K562 (cell line): ENCODE results near the gene SSBP2. TPM values are rescaled to one million over a fixed set of nuclear protein-coding genes. Genes with fewer than 3 reads are reported as not detected.

Experiments
- ATAC-seq: fragments of 200-7000 bp; cut with Tn5 transposase; 3 replicates; pipeline ENCODE4 v1.9.1; 2020; ENCODE audit warnings: moderate library complexity
- BruUV-seq: library from RNA; stranded (reverse); fragments of 400-500 nt; replicated peaks from 2 replicates; lab custom pipeline; 2021; lab: Mats Ljungman, UMichigan
- CTCF ChIA-PET: fragments of 300-600 bp; formaldehyde crosslinking; extraction: SDS; loops from one replicate; lab custom pipeline; 2021; ENCODE audit warnings: low intra/inter-chr PET ratio; lab: Yijun Ruan, JAX
- POLR2A ChIA-PET: fragments of 300-600, 350-650 bp; sonication (Branson Sonifier 250); formaldehyde crosslinking; extraction: SDS; loops from one replicate; lab custom pipeline; 2021; ENCODE audit warnings: antibody characterized with exemption, inconsistent platforms; lab: Yijun Ruan, JAX
- DNase-seq, 4 experiments: peaks; one replicate each; pipeline versions ENCODE4 v3.0.0 to v3.0.0-alpha.2; 2011 to 2018; ENCODE audit warnings: low spot score in 3 of 4, mixed read lengths in 3 of 4; ENCODE audit errors: extremely low read depth in 1 of 4
- FAIRE-seq: peaks from 2 replicates; lab custom pipeline; 2011; peaks lifted over from hg19 to GRCh38; lab: Jason Lieb, UNC
- H2AFZ ChIP-seq: 2 replicates; pipeline ENCODE4 v1.6.0; 2011; ENCODE audit warnings: low read depth, low read length, control low read depth, inconsistent platforms
- H3K27ac ChIP-seq: fragments of 200-600 bp; 3 replicates; pipeline ENCODE4 v1.8.0; 2011; ENCODE audit warnings: low read depth, mild to moderate bottlenecking, control low read depth, inconsistent platforms, low read length, moderate library complexity, mixed read lengths; ENCODE audit errors: extremely low read depth
- H3K27me3 ChIP-seq, 2 experiments: fragments of 300-600 bp in 1 of 2; 2 replicates in 1 of 2; 3 replicates in 1 of 2; pipeline versions ENCODE4 v1.6.0 to v1.8.0; 2011; ENCODE audit warnings: inconsistent platforms in 2 of 2, low read length in 2 of 2, mild to moderate bottlenecking in 1 of 2, mixed read lengths in 1 of 2, moderate library complexity in 1 of 2; ENCODE audit not compliant: control insufficient read depth in 2 of 2, insufficient read depth in 2 of 2
- H3K36me3 ChIP-seq: fragments of 300-600 bp; 3 replicates; pipeline ENCODE4 v1.8.0; 2011; ENCODE audit warnings: mild to moderate bottlenecking, low read length, inconsistent platforms; ENCODE audit not compliant: control insufficient read depth, insufficient read depth
- H3K4me1 ChIP-seq, 2 experiments: fragments of 200-600 bp in 1 of 2; replicated peaks in 1 of 2; 2 replicates in 1 of 2; 3 replicates in 1 of 2; pipeline versions ENCODE4 v1.5.1 to v1.8.0; 2011; ENCODE audit warnings: inconsistent platforms in 2 of 2, low read length in 2 of 2, mild to moderate bottlenecking in 1 of 2, mixed read lengths in 1 of 2, moderate library complexity in 1 of 2; ENCODE audit not compliant: control insufficient read depth in 2 of 2, insufficient read depth in 2 of 2
- H3K4me2 ChIP-seq: 2 replicates; pipeline ENCODE4 v1.6.1; 2011; ENCODE audit warnings: low read length, control low read depth, inconsistent platforms, mixed read lengths; ENCODE audit not compliant: insufficient read depth
- H3K4me3 ChIP-seq: fragments of 200-600 bp; sonication (generic), shearing (Covaris generic); 2 replicates; pipeline ENCODE4 v1.5.1; 2016; ENCODE audit warnings: control low read depth, inconsistent platforms
- H3K79me2 ChIP-seq: fragments of 200-600 bp; 3 replicates; pipeline ENCODE4 v1.8.0; 2011; ENCODE audit warnings: low read length, inconsistent platforms; ENCODE audit not compliant: control insufficient read depth, insufficient read depth
- H3K9ac ChIP-seq, 2 experiments: 2 replicates each; pipeline versions ENCODE4 v1.6.0 to v1.6.1; 2011; ENCODE audit warnings: low read depth in 2 of 2, low read length in 2 of 2, control low read depth in 1 of 2, inconsistent platforms in 1 of 2, mild to moderate bottlenecking in 1 of 2, mixed read lengths in 1 of 2; ENCODE audit not compliant: insufficient read depth in 1 of 2
- H3K9me1 ChIP-seq: one replicate; pipeline ENCODE4 v1.6.0; 2011; ENCODE audit warnings: inconsistent platforms, mild to moderate bottlenecking, low read length, moderate library complexity; ENCODE audit not compliant: control insufficient read depth, insufficient read depth
- H3K9me3 ChIP-seq: replicated peaks from 2 replicates; pipeline ENCODE4 v1.5.1; 2011; ENCODE audit warnings: low read depth, low read length, inconsistent platforms; ENCODE audit not compliant: control insufficient read depth, insufficient read depth
- H4K20me1 ChIP-seq: replicated peaks from 2 replicates; pipeline ENCODE4 v1.6.1; 2011; ENCODE audit warnings: low read length, inconsistent platforms, mixed read lengths; ENCODE audit not compliant: control insufficient read depth, insufficient read depth
- BRD4 ChIP-seq: fragments of 200-600 bp; sonication (generic); IDR thresholded peaks from 2 replicates; pipeline ENCODE4 v1.6.1; 2017; ENCODE audit warnings: inconsistent platforms
- HDAC1 ChIP-seq, 2 experiments: fragments of 450-650 bp; IDR thresholded peaks; 2 replicates each; pipeline ENCODE4 v1.6.1; 2016 to 2017; ENCODE audit warnings: inconsistent platforms in 1 of 2, mild to moderate bottlenecking in 1 of 2, moderate library complexity in 1 of 2
- NCOR1 ChIP-seq: fragments of 450-650 bp; IDR thresholded peaks from 2 replicates; pipeline ENCODE4 v1.6.1; 2016; ENCODE audit warnings: mild to moderate bottlenecking, moderate library complexity
- PRPF4 ChIP-seq: fragments of 200-400 bp; formaldehyde crosslinking; IDR thresholded peaks from one replicate; pipeline ENCODE4 v1.6.1; 2017; ENCODE audit warnings: low read length, low read depth, mild to moderate bottlenecking; ENCODE audit not compliant: insufficient read depth, poor library complexity, severe bottlenecking
- SMAD3 ChIP-seq: fragments of 450-650 bp; formaldehyde crosslinking; conservative IDR thresholded peaks from 2 replicates; pipeline ENCODE4 v1.4.0; 2020; ENCODE audit warnings: mild to moderate bottlenecking
- TCFL5 ChIP-seq: fragments of 250-450 bp; sonication (Bioruptor Pico); conservative IDR thresholded peaks from 2 replicates; pipeline ENCODE4 v1.6.1; 2021; ENCODE audit warnings: mild to moderate bottlenecking, moderate library complexity, matching md5 sums
- ZKSCAN1 ChIP-seq: fragments of 150-350 bp; IDR thresholded peaks from 2 replicates; pipeline ENCODE4 v1.6.1; 2016; ENCODE audit warnings: low read depth, low read length
- ZKSCAN8 ChIP-seq: fragments of 200-800 bp; sonication (Bioruptor generic); IDR thresholded peaks from 2 replicates; pipeline ENCODE4 v1.6.1; 2016; ENCODE audit warnings: missing genetic modification characterization, missing compliant biosample characterization
- ZNF408 ChIP-seq: fragments of 250-450 bp; sonication (Bioruptor Pico); IDR thresholded peaks from 2 replicates; pipeline ENCODE4 v1.4.0; 2020; ENCODE audit warnings: low read depth, mild to moderate bottlenecking, moderate library complexity
- ZNF695 ChIP-seq: fragments of 450-650 bp; formaldehyde crosslinking; IDR thresholded peaks from 2 replicates; pipeline ENCODE4 v1.4.0; 2020; ENCODE audit warnings: mild to moderate bottlenecking, moderate library complexity
- whole genome bisulfite sequencing: fragments of 100-300 bp; shearing (Covaris generic); methylation state at CpG from one replicate; pipeline ENCODE4 v1.1.6; 2016; ENCODE audit warnings: low coverage, mixed read lengths; ENCODE audit not compliant: insufficient coverage; ENCODE audit errors: missing lambda C conversion rate; 5-methylcytosine and 5-hydroxymethylcytosine counted together
- in situ Hi-C: fragments of 300-500 bp; cut with MboI; formaldehyde crosslinking; loops from 4 replicates; pipeline ENCODE4 v1.15.0; 2018; ENCODE audit warnings: inconsistent platforms, mixed read lengths
- intact Hi-C: fragments of 100-400 bp; cut with micrococcal nuclease; formaldehyde crosslinking; loops from 2 replicates; pipeline ENCODE4 v1.14.2; 2022
- polyA plus RNA-seq, 8 experiments: library from polyadenylated mRNA; depleted of rRNA in 4 of 8; stranded (reverse) in 5 of 8; unstranded in 3 of 8; fragments of >200 nt; fragmentation: Nextera tagmentation in 2 of 8; fragmentation: Illumina TruSeq in 1 of 8; extraction: Ambion mirVana in 2 of 8; extraction: Trizol in 1 of 8; gene quantifications; 2 replicates each; pipeline versions ENCODE4 v1.2.1 to v1.2.3, GENCODE V29; 2011 to 2014; ENCODE audit warnings: inconsistent platforms in 1 of 8, missing spikeins in 1 of 8
- total RNA-seq, 7 experiments: library from RNA; depleted of rRNA in 6 of 7; stranded (reverse); fragments of >200 nt in 6 of 7; fragmentation: Illumina TruSeq in 2 of 7; extraction: Trizol in 2 of 7; gene quantifications; 2 replicates each; pipeline versions ENCODE4 v1.2.1 to v1.2.3, GENCODE V29; 2011 to 2021; ENCODE audit warnings: low replicate concordance in 1 of 7
- TF ChIP-seq, protein P1 (sequence below): fragments of 150-350 bp; conservative IDR thresholded peaks from 2 replicates; pipeline ENCODE4 v1.6.1; 2014; ENCODE audit warnings: low read length
- TF ChIP-seq, protein P2 (sequence below): sonication (generic); formaldehyde crosslinking; IDR thresholded peaks from 2 replicates; pipeline ENCODE4 v1.8.0; 2022; ENCODE audit warnings: mild to moderate bottlenecking, missing genetic modification reagents
- TF ChIP-seq, protein P3 (sequence below): fragments of 250-450 bp; sonication (Bioruptor Pico); IDR thresholded peaks from 2 replicates; pipeline ENCODE4 v1.4.0; 2020; ENCODE audit warnings: borderline replicate concordance

SSBP2 gene
- total and polyA plus RNA-seq, 9 of the 15 experiments (the other 6 are each of a cell fraction or from before 2014, with no cell fraction given): 22.3 to 133 (median 42.1) TPM

DNA sequence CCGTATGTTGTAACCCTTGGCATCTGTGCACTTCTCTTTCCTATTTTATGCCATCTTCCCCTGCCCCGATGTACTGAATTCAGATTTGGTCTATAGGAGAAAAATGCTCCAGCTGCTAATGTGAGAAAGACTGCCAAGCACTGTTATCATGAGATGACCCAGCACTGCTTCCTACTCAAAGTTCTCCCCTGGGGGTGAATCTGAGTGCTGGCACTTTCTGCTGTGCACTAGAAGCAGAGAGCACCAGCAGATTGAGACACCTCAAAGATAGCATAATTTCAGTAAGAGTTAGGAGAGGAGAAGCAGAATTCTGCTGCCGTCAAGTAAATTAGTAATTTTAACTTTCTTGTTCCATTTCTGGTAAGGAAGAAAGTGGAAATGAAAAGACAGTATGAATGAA is 264.2 kb downstream of the SSBP2 start:
- POLR2A ChIA-PET: no interaction called here
- Histone ChIP-seq H3K27ac (no peak overlapping the region), H4K20me1 (no peaks in the 10 kb centered on the region), H3K36me3 (no peaks in the 10 kb centered on the region), H3K4me3 (no peak overlapping the region), H3K79me2 (no peaks in the 10 kb centered on the region), H3K4me2 (no peak overlapping the region), H3K27me3 (no peaks in the 10 kb centered on the region), H3K9me1 (no peaks in the 10 kb centered on the region), H2AFZ (no peak overlapping the region), H3K9me3 (no peaks in the 10 kb centered on the region), H3K9ac (no peak overlapping the region), H3K4me1 (no peaks in the 10 kb centered on the region)
- CTCF ChIA-PET: no interaction called here
- ATAC-seq: peak; percentile 42; the same call in 1 of the 3 replicates
- DNase-seq: peak in 1 of 4 experiments; percentile 5
- intact Hi-C loops (no loop called here), in situ Hi-C loops (no loop called here)
- TF ChIP-seq ZNF695 (CRISPR knock-in tag) (no peak), ZNF408 (no peak), ZKSCAN8 (no peak), TCFL5 (CRISPR knock-in tag) (no peak), ZKSCAN1 (no peak), BRD4 (no peak), SMAD3 (CRISPR knock-in tag) (no peak), HDAC1 (IDR thresholded peaks at IDR 0.05) (no peak), NCOR1 (no peak), PRPF4 (no peak)
- TF ChIP-seq, protein P1, sequence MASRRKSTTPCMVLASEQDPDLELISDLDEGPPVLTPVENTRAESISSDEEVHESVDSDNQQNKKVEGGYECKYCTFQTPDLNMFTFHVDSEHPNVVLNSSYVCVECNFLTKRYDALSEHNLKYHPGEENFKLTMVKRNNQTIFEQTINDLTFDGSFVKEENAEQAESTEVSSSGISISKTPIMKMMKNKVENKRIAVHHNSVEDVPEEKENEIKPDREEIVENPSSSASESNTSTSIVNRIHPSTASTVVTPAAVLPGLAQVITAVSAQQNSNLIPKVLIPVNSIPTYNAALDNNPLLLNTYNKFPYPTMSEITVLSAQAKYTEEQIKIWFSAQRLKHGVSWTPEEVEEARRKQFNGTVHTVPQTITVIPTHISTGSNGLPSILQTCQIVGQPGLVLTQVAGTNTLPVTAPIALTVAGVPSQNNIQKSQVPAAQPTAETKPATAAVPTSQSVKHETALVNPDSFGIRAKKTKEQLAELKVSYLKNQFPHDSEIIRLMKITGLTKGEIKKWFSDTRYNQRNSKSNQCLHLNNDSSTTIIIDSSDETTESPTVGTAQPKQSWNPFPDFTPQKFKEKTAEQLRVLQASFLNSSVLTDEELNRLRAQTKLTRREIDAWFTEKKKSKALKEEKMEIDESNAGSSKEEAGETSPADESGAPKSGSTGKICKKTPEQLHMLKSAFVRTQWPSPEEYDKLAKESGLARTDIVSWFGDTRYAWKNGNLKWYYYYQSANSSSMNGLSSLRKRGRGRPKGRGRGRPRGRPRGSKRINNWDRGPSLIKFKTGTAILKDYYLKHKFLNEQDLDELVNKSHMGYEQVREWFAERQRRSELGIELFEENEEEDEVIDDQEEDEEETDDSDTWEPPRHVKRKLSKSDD: no peak
- TF ChIP-seq, protein P2, sequence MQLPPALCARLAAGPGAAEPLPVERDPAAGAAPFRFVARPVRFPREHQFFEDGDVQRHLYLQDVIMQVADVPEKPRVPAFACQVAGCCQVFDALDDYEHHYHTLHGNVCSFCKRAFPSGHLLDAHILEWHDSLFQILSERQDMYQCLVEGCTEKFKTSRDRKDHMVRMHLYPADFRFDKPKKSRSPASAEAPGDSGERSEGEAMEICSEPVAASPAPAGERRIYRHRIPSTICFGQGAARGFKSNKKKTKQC (CRISPR knock-in tag): no peak
- TF ChIP-seq, protein P3, sequence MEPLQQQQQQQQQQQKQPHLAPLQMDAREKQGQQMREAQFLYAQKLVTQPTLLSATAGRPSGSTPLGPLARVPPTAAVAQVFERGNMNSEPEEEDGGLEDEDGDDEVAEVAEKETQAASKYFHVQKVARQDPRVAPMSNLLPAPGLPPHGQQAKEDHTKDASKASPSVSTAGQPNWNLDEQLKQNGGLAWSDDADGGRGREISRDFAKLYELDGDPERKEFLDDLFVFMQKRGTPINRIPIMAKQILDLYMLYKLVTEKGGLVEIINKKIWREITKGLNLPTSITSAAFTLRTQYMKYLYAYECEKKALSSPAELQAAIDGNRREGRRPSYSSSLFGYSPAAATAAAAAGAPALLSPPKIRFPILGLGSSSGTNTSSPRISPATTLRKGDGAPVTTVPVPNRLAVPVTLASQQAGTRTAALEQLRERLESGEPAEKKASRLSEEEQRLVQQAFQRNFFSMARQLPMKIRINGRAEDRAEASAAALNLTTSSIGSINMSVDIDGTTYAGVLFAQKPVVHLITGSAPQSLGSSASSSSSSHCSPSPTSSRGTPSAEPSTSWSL: no peak
- 87% methylated on average over 3 of the region's 3 CpGs for WGBS
- BruUV-seq: no TSS peak
- FAIRE-seq: no peak
